ENCODE data around the gene PDE11A.

Gene PDE11A

DNA sequence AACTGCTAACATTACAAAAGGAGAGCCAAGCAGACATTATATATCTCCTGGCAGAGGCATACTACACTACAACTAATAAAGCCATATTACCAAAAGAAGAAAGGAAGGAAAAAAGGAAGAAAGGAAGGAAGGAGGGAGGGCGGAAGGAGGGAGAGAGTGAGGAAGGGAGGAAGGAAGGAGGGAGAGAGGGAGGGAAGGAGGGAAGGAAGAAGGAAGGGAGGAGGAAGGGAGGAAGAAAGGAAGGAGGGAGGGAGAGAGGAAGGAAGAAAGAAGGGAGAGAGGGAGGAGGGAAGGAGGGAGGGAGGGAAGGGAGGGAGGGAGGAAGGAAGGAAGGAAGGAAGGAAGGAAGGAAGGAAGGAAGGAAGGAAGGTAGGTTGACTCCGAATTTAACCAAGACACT, 133.4 kb downstream of the PDE11A start:
- Mint-ChIP-seq H3K4me1 (ENCODE audit: low read depth) (no peaks in the 10 kb centered on the region), H3K27ac (no peak overlapping the region), H3K4me3 (no peak overlapping the region), H3K27me3 (peaks cover 2% of the 10 kb centered on the region), H3K9me3 (ENCODE audit: low read depth) (no peaks in the 10 kb centered on the region), H3K36me3 (no peaks in the 10 kb centered on the region)

DNA sequence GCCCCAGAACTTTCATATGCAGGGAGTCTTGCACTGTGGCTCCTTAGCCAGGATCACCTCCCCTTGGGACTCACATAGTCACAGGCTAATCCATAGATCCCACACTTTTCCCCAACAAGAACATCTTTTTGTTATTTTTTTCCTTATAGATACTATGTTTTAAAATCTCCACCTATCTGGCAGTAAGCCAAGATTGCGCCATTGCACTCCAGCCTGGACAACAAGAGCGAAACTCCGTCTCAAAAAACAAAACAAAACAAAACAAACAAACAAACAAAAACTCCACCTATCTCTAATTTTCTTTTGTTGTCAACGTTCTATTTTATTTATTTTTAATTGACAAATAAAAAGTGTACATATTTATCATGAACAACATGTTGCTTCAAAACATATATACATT, 141.7 kb downstream of the PDE11A start:
- Mint-ChIP-seq H3K4me1 (ENCODE audit: low read depth) (no peaks in the 10 kb centered on the region), H3K36me3 (no peaks in the 10 kb centered on the region), H3K27me3 (peaks cover 12% of the 10 kb centered on the region), H3K4me3 (no peak overlapping the region), H3K27ac (no peak overlapping the region), H3K9me3 (ENCODE audit: low read depth) (no peaks in the 10 kb centered on the region)

DNA sequence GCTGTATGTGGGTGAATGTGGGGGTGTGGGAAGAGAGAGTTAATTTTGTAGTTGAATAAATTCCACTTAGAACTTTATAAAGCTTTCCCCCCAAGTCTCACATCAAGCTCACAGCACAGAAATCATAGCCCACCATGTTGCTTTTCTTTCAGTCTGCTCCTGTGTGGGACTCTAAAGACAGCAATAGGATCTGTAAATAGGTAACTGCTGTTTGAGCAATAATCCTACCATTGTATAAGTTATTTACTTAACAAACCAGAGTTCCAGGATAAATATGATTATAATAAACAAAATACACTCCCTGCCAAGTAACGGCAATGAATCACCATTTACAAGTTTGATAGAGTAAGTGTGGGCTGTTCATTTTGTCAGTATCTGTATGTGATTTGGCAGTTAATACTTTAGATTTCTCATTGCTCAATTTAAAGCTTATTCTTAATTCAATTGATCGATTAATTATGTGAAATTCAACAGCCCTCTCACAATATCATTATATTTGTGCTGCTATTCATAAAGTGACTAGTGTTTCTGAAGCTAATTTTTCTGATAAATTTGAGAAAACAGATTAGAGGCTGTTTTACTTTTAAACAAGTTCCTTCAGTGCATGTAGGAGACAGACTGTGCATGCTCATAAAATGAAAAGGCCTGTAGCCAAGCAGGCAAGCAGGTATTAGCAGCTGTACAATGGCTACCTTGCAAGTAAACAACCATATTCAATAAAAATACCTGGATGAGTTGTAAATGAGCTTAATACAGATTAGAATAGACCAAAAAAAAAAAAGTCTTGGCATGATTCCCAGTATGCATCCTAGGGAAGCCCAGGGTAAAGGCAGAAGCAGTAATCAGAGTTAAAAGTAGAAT, 142.7 kb downstream of the PDE11A start:
- no peaks in the 10 kb centered on the region for H3K9me3 Mint-ChIP-seq (ENCODE audit: low read depth)
- H3K27me3 Mint-ChIP-seq, result peaks cover 12% of the 10 kb centered on the region
- H3K36me3 Mint-ChIP-seq, result no peaks in the 10 kb centered on the region
- H3K4me1 Mint-ChIP-seq (ENCODE audit: low read depth), result no peaks in the 10 kb centered on the region
- no peak overlapping the region for H3K27ac Mint-ChIP-seq
- no peak overlapping the region for H3K4me3 Mint-ChIP-seq

DNA sequence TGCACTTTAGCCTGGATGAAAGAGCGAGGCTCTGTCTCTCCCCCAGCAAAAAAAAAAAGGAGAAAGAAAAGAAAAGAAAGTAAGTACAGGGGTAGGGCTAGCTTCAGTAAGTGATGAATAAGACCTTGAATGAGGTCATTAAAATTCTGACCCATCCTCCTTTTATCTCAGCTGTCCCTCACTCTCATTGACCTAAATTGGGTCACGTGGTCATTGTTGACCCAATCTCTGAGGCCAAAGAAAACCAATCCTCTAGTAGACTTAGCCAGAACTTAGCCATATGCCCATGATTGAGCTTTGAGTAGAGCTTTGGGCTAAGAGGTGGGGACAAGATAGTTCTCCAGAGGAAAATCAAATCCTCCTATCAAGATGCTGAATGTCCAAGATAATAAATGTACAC, 149.3 kb downstream of the PDE11A start:
- no peak overlapping the region for H3K4me3 Mint-ChIP-seq
- no peaks in the 10 kb centered on the region for H3K36me3 Mint-ChIP-seq
- H3K4me1 Mint-ChIP-seq (ENCODE audit: low read depth), result no peaks in the 10 kb centered on the region
- no peaks in the 10 kb centered on the region for H3K9me3 Mint-ChIP-seq (ENCODE audit: low read depth)
- H3K27ac Mint-ChIP-seq, result no peak overlapping the region
- peaks cover 11% of the 10 kb centered on the region for H3K27me3 Mint-ChIP-seq

DNA sequence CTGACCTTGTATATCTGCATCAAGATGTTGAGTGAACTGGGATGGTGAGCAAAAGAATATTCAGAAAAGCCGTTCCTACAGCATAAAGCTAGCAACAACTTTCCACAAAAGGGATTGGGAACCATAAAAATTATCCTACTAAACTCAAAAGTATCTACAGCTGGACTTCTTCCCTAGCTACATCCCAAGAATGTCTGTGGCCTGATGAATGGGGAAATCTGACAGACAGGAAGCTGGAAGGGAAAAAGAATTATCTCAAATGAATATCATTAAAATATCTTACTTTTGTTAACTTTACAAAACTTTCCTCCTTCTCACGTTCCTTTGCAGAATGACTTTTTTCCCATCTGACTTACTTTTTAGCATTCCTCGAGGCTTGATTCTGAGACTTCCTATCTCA, 150.9 kb downstream of the PDE11A start:
- Mint-ChIP-seq H3K4me1 (ENCODE audit: low read depth) (no peaks in the 10 kb centered on the region), H3K9me3 (ENCODE audit: low read depth) (no peaks in the 10 kb centered on the region), H3K36me3 (no peaks in the 10 kb centered on the region), H3K27ac (no peak overlapping the region), H3K4me3 (no peak overlapping the region), H3K27me3 (peaks cover 5% of the 10 kb centered on the region)

DNA sequence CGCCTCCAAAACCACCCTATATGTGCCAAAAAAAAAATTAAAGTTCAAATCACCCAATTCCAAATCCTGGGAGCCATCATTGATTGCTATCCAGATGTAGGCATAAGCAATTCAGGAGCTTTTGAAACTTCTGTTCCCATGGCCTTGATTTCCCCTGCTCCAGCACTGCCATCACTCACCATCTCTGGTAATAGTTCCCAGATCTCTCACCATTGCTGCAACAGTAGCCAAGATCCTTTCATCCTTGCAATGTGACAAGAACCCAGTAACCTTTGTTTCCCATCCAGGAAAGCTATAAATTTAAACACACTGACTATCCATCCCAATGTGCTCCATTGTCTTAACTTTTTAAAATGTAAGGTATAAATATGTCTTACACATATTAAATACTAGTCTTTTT, 155.4 kb downstream of the PDE11A start:
- H3K27me3 Mint-ChIP-seq, result peaks cover 4% of the 10 kb centered on the region
- no peaks in the 10 kb centered on the region for H3K4me1 Mint-ChIP-seq (ENCODE audit: low read depth)
- no peaks in the 10 kb centered on the region for H3K9me3 Mint-ChIP-seq (ENCODE audit: low read depth)
- no peaks in the 10 kb centered on the region for H3K36me3 Mint-ChIP-seq
- H3K4me3 Mint-ChIP-seq, result no peak overlapping the region
- H3K27ac Mint-ChIP-seq, result no peak overlapping the region

DNA sequence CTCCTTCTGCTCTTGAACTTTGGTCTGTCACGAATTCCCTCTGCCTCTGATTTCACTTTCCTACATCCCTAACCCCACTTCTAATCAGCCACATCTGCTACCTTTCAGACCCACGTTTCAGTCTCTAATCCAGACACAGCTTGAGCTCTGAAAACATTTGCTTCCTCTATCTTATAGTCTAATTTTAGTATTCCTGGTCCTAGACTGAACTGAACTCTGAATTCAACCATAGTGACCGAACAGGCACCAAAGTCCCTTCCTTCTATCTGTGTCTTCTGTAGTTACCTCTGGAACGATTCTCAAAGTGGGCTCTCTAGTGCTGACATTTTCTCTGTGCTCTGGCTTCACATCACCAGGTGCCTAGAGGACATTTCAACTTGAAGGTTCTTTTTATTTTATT, 156.2 kb downstream of the PDE11A start:
- H3K27ac Mint-ChIP-seq, result no peak overlapping the region
- H3K27me3 Mint-ChIP-seq, result peaks cover 1% of the 10 kb centered on the region
- no peaks in the 10 kb centered on the region for H3K9me3 Mint-ChIP-seq (ENCODE audit: low read depth)
- H3K36me3 Mint-ChIP-seq, result no peaks in the 10 kb centered on the region
- H3K4me3 Mint-ChIP-seq, result no peak overlapping the region
- no peaks in the 10 kb centered on the region for H3K4me1 Mint-ChIP-seq (ENCODE audit: low read depth)

DNA sequence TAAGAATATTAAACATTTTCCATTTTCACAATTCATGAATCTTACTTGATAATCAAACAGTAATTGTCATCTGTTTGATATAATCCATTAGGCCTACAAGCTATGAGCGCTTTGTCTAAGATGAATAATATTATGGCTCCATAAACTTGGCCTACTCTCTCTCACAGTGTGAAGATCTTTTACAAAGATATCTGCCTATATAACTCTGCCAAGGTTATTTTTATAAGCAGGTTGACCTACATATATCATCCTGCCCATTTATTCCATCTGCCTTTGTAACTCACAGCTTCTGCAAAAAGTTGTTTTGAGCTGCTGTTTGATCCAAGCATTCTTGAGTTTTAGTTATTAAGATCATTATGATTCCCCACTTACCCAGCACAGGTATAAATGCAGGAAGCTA, 158.3 kb downstream of the PDE11A start:
- no peak overlapping the region for H3K4me3 Mint-ChIP-seq
- no peak overlapping the region for H3K27ac Mint-ChIP-seq
- H3K4me1 Mint-ChIP-seq (ENCODE audit: low read depth), result no peaks in the 10 kb centered on the region
- no peaks in the 10 kb centered on the region for H3K9me3 Mint-ChIP-seq (ENCODE audit: low read depth)
- H3K36me3 Mint-ChIP-seq, result no peaks in the 10 kb centered on the region
- H3K27me3 Mint-ChIP-seq, result peaks cover 1% of the 10 kb centered on the region

DNA sequence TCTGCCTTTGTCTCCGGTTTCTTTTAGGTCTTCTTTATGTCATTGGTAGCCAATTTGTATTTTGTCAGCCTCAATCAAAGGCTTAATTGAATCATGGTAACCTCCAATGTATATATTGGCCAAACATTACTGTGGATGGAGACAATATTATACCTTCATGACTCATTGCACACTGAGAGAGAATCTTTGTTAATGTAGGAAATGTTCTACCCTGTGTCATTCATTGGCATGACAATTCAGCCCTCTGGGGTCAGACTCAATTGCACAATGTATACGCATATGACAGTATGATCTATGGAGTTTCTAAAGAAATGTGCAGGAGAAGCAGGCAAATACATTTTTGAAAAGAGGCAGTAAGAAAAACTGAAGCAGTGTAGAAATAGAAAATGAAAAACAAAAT, 162.6 kb downstream of the PDE11A start:
- no peaks in the 10 kb centered on the region for H3K27me3 Mint-ChIP-seq
- no peaks in the 10 kb centered on the region for H3K36me3 Mint-ChIP-seq
- H3K27ac Mint-ChIP-seq, result no peak overlapping the region
- H3K9me3 Mint-ChIP-seq (ENCODE audit: low read depth), result no peaks in the 10 kb centered on the region
- H3K4me1 Mint-ChIP-seq (ENCODE audit: low read depth), result peaks cover 6% of the 10 kb centered on the region
- no peak overlapping the region for H3K4me3 Mint-ChIP-seq

DNA sequence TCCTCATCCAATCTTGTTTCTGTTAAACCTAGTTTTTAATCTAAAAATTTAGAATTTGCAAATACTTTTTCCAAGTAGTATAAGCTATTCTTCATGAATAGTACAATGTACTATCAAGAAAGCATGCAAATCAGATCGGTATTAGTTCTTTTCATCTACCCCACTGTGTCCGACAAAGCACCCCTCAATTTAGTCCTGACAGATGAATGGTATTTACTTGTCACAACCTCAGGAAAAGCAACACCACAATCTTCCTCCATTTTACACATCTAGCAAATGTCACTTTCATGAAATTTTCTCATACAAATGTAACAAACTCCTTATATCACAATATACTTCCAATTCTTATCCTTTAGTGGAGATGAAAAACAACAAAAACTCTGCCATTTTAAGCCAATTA, 163.8 kb downstream of the PDE11A start:
- no peaks in the 10 kb centered on the region for H3K9me3 Mint-ChIP-seq (ENCODE audit: low read depth)
- H3K27ac Mint-ChIP-seq, result no peak overlapping the region
- H3K36me3 Mint-ChIP-seq, result no peaks in the 10 kb centered on the region
- H3K27me3 Mint-ChIP-seq, result no peaks in the 10 kb centered on the region
- peaks cover 6% of the 10 kb centered on the region for H3K4me1 Mint-ChIP-seq (ENCODE audit: low read depth)
- H3K4me3 Mint-ChIP-seq, result no peak overlapping the region

DNA sequence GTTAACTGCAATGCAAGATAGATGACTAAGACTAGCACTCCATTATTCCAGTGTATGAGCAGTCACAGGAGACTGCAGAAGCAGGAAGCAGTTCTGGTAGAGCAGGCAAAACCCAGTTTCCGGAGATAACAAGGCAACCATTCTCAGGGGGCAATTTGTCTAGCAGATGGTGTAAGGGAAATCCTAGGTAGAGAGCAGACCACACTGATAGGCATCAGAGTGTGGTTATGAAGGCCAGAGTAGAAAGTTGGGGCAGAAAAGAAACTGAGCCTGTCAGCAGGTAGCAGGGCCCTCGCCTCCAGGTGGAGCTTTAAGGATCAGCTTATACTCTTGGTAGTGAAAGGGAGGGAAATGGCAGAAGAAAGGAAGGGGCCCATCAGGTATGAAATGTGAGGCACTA, 164.4 kb downstream of the PDE11A start:
- Mint-ChIP-seq H3K4me3 (no peak overlapping the region), H3K27ac (no peak overlapping the region)

DNA sequence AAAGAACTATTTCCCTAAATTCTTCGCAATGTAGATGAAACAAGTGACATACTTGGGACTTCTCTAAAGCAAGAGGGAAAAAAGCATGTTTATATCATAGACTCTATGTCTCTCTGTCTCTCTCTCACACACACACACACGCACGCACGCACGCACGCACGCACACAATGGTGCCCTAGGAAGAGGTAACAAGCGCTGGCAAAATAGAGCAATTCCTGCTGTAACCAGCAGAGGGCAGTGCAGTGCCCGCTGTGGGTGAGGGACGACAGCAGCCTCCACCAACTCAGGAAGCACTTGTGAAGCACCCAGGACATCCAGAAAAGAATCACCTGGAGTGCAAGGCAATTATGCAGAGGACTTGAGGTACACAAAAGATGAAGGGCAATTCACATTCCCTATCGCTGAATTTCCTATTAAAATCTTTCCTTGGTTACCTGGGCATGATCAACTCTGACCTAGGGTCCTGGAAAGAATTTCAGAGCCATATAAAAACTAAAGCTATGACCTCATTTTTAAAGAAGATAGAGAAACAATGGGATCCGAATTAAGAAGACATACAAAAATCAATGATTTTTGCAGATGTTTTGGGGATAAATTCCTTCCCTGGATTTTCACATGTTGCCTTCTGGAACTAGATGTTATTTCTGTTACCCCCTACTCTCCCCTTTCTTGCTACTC, 166.4 kb downstream of the PDE11A start:
- Mint-ChIP-seq H3K9me3 (ENCODE audit: low read depth) (no peaks in the 10 kb centered on the region), H3K27me3 (no peaks in the 10 kb centered on the region), H3K4me3 (no peak overlapping the region), H3K36me3 (no peaks in the 10 kb centered on the region), H3K4me1 (ENCODE audit: low read depth) (peaks cover 6% of the 10 kb centered on the region), H3K27ac (no peak overlapping the region)

More for the DNA sequence above, 164.4 kb downstream of the PDE11A start:
- Mint-ChIP-seq H3K27me3 (no peaks in the 10 kb centered on the region), H3K36me3 (no peaks in the 10 kb centered on the region), H3K4me1 (ENCODE audit: low read depth) (peaks cover 6% of the 10 kb centered on the region), H3K9me3 (ENCODE audit: low read depth) (no peaks in the 10 kb centered on the region)

DNA sequence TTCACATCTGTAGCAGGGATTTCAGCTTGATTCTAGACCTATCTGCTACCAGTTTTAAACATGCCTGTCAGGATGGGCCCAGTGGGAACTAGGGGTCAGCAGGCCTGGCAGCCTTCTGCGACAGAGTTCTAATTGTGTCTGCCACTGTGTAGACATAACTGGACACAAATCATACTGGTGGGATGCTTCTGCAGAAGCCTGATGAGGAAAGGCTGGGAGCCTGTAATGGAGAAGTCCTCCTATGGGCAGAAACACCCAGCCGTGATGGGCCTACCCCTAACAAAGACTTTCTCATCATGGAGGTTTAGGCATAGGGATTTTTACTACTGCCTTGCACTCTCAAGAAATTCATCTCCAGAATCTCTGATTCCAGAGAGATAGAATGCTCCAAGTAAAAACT, 166.9 kb downstream of the PDE11A start:
- Mint-ChIP-seq H3K9me3 (ENCODE audit: low read depth) (no peaks in the 10 kb centered on the region), H3K4me1 (ENCODE audit: low read depth) (peaks cover 6% of the 10 kb centered on the region), H3K27me3 (no peaks in the 10 kb centered on the region), H3K27ac (no peak overlapping the region), H3K4me3 (no peak overlapping the region), H3K36me3 (no peaks in the 10 kb centered on the region)

DNA sequence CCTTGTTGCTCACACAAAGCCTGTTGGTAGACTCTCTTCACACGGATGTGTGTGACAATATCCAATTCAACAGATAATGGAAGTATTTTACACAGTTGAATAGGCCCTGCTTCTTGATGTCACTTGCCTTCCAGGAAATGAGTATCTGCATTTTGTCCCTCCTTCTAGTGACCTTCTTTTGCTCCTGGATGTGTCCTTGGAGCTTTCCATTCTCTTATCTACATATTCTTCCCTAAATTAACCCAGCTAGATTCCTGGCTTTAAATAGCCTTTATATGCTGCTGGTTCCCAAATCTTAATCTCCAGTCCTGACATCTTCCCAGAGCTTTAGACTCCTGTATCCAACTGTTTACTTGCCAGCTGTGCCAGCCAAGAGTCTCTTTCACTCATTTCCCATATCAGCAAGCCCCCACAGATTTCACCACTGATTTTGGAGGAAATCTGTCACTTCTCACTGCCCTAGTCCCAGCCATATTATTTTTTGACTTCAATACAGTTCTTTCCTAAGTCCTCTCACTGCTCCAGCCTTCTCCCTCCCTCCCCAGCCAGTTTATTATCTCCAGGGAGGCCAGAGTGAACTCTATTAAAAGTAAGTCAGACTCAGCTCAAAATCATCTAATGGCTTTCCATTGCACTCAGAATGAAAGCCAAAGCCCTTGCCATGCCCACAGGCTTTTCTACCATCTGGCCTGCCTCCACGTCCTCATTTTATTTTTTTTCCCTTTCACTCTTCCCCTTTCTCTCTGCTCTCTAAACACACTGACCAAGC, 170.0 kb downstream of the PDE11A start:
- no peak overlapping the region for H3K4me3 Mint-ChIP-seq
- H3K27me3 Mint-ChIP-seq, result no peaks in the 10 kb centered on the region
- H3K4me1 Mint-ChIP-seq (ENCODE audit: low read depth), result no peaks in the 10 kb centered on the region
- H3K36me3 Mint-ChIP-seq, result no peaks in the 10 kb centered on the region
- no peaks in the 10 kb centered on the region for H3K9me3 Mint-ChIP-seq (ENCODE audit: low read depth)
- H3K27ac Mint-ChIP-seq, result no peak overlapping the region

DNA sequence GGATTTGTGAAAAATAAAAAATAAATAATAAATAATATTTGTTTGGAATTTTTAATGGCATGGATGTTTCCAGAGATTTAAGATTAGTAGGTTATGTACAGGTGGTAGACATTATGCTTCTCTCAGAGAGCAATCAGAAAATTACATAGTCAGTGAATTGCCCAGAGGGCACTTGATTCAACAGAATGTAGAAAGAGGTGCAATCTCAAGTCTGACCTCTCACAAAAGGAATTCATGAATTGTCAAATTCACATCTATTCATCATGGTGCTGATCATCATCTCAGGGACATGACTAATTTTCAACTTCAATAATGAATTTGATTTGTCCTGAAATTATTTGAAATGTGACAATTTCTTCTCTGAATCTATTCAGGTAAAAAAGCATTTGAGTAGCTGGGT, 172.5 kb downstream of the PDE11A start:
- H3K4me1 Mint-ChIP-seq (ENCODE audit: low read depth), result no peaks in the 10 kb centered on the region
- no peak overlapping the region for H3K4me3 Mint-ChIP-seq
- H3K9me3 Mint-ChIP-seq (ENCODE audit: low read depth), result no peaks in the 10 kb centered on the region
- no peaks in the 10 kb centered on the region for H3K36me3 Mint-ChIP-seq
- H3K27me3 Mint-ChIP-seq, result no peaks in the 10 kb centered on the region
- H3K27ac Mint-ChIP-seq, result no peak overlapping the region
